K562 (cell line): ENCODE data around the gene PSMD2. TPM values are rescaled to one million over a fixed set of nuclear protein-coding genes. Genes with fewer than 3 reads are reported as not detected.

Source experiments
- BCLAF1 ChIP-seq, 2 experiments: fragments of 450-650 bp in 1 of 2; IDR thresholded peaks; 2 replicates each; pipeline ENCODE4 v1.6.1; 2011 to 2017; ENCODE audit warnings: low read depth in 2 of 2, antibody characterized with exemption in 1 of 2, borderline replicate concordance in 1 of 2, low read length in 1 of 2, mild to moderate bottlenecking in 1 of 2, mixed read lengths in 1 of 2; ENCODE audit not compliant: control insufficient read depth in 1 of 2
- GTF2E2 ChIP-seq: fragments of 200-800 bp; sonication (Bioruptor generic); IDR thresholded peaks from 2 replicates; pipeline ENCODE4 v1.6.1; 2016; ENCODE audit warnings: missing genetic modification characterization, missing compliant biosample characterization
- NELFE ChIP-seq: IDR thresholded peaks from 2 replicates; pipeline ENCODE4 v1.6.1; 2011; ENCODE audit warnings: mild to moderate bottlenecking; ENCODE audit not compliant: insufficient read depth, insufficient read length
- SRSF9 ChIP-seq: fragments of 200-400 bp; formaldehyde crosslinking; IDR thresholded peaks from 2 replicates; pipeline ENCODE4 v1.6.1; 2017; ENCODE audit warnings: low read depth, low read length, borderline replicate concordance
- UBTF ChIP-seq, 2 experiments: IDR thresholded peaks; 2 replicates each; pipeline ENCODE4 v1.6.1; 2012; ENCODE audit warnings: improper control_type of control experiment in 2 of 2, low read depth in 2 of 2, low read length in 2 of 2, borderline replicate concordance in 1 of 2
- ZNF512 ChIP-seq: IDR thresholded peaks from 2 replicates; pipeline ENCODE4 v1.6.1; 2016; ENCODE audit warnings: missing genetic modification characterization, missing compliant biosample characterization
- ZNF639 ChIP-seq, 2 experiments: fragments of 200-800 bp in 1 of 2; sonication (Bioruptor generic) in 1 of 2; sonication (generic) in 1 of 2; formaldehyde crosslinking in 1 of 2; IDR thresholded peaks in 1 of 2; conservative IDR thresholded peaks in 1 of 2; 2 replicates each; pipeline versions ENCODE4 v1.5.0 to v1.6.1; 2016 to 2020; ENCODE audit warnings: missing compliant biosample characterization in 1 of 2, missing genetic modification characterization in 1 of 2, missing genetic modification reagents in 1 of 2
- polyA plus RNA-seq, 8 experiments: library from polyadenylated mRNA; depleted of rRNA in 4 of 8; stranded (reverse) in 5 of 8; unstranded in 3 of 8; fragments of >200 nt; fragmentation: Nextera tagmentation in 2 of 8; fragmentation: Illumina TruSeq in 1 of 8; extraction: Ambion mirVana in 2 of 8; extraction: Trizol in 1 of 8; gene quantifications; 2 replicates each; pipeline versions ENCODE4 v1.2.1 to v1.2.3, GENCODE V29; 2011 to 2014; ENCODE audit warnings: inconsistent platforms in 1 of 8, missing spikeins in 1 of 8
- total RNA-seq, 7 experiments: library from RNA; depleted of rRNA in 6 of 7; stranded (reverse); fragments of >200 nt in 6 of 7; fragmentation: Illumina TruSeq in 2 of 7; extraction: Trizol in 2 of 7; gene quantifications; 2 replicates each; pipeline versions ENCODE4 v1.2.1 to v1.2.3, GENCODE V29; 2011 to 2021; ENCODE audit warnings: low replicate concordance in 1 of 7

The PSMD2 gene
- total and polyA plus RNA-seq, 9 of the 15 experiments (the other 6 are each of a cell fraction or from before 2014, with no cell fraction given) = 152 to 484 (median 295) TPM

GRCh38 chr3:184348057-184348382 lies 49.0 kb downstream of the PSMD2 start (continued):
- TF ChIP-seq UBTF (IDR thresholded peaks at IDR 0.05; ENCODE audit: borderline replicate concordance in 1 of 2, low read depth in 2 of 2, low read length in 2 of 2) (0 out of 4 replicates have a peak, but pooled peaks of 1 of the 2 experiments have one; percentile 55), NELFE (no peak), ZNF512 (tag) (no peak), GTF2E2 (tag) (no peak), BCLAF1 (IDR thresholded peaks at IDR 0.05; ENCODE audit: borderline replicate concordance in 1 of 2, control insufficient read depth in 1 of 2, low read depth in 2 of 2, low read length in 1 of 2) (no peak), SRSF9 (no peak), ZNF639 (CRISPR knock-in tag; conservative IDR thresholded peaks at IDR 0.05 in 1 of 2, IDR thresholded peaks at IDR 0.05 in 1 of 2) (no peak)
